Colon (tissue), 2 donors: Measurements from ENCODE around the gene KRTAP20-4.

Experiments used
- FAIRE-seq: peaks from 2 replicates; lab custom pipeline; 2012; peaks lifted over from hg19 to GRCh38; lab: Jason Lieb, UNC
- donor health status: control.
- donor health status: control.

Gene KRTAP20-4

GRCh38 chr21:30620522-30620921, at the start of gene KRTAP20-4:
Gene KRTAP20-4, plus strand, starts transcription at chr21:30620627.
- FAIRE-seq: no peak

- no peak for FAIRE-seq
Measured at GRCh38 chr21:30577766-30578165, 42.7 kb upstream of the KRTAP20-4 start.

GRCh38 chr21:30579346-30579745, 41.1 kb upstream of the KRTAP20-4 start:
- no peak for FAIRE-seq

GRCh38 chr21:30580132-30580531, 40.3 kb upstream of the KRTAP20-4 start:
- FAIRE-seq: no peak

GRCh38 chr21:30582870-30583269, 37.6 kb upstream of the KRTAP20-4 start:
- no peak for FAIRE-seq

- no peak for FAIRE-seq
Measured at GRCh38 chr21:30590297-30590696, 30.1 kb upstream of the KRTAP20-4 start, which contains the start of gene KRTAP22-2. Gene KRTAP22-2, minus strand, starts transcription at chr21:30590397.

GRCh38 chr21:30592140-30592539, 28.3 kb upstream of the KRTAP20-4 start, which contains the start of gene KRTAP6-3:
Gene KRTAP6-3, plus strand, starts transcription at chr21:30592440. Its CDS starts 6 bp downstream, at chr21:30592446.
- no peak for FAIRE-seq

GRCh38 chr21:30598802-30599201, 21.6 kb upstream of the KRTAP20-4 start, which contains the start of gene KRTAP6-2:
Gene KRTAP6-2, minus strand, starts transcription at chr21:30598902. Its CDS starts 28 bp downstream, at chr21:30598874.
- FAIRE-seq: no peak

- FAIRE-seq: no peak
Measured at GRCh38 chr21:30600787-30601186, 19.6 kb upstream of the KRTAP20-4 start, which contains the start of gene KRTAP22-1. Gene KRTAP22-1, plus strand, starts transcription at chr21:30601087.

GRCh38 chr21:30605968-30606367, 14.5 kb upstream of the KRTAP20-4 start:
- no peak for FAIRE-seq

GRCh38 chr21:30612132-30612531, 8.3 kb upstream of the KRTAP20-4 start:
- no peak for FAIRE-seq

- FAIRE-seq: no peak
Measured at GRCh38 chr21:30613836-30614235, 6.6 kb upstream of the KRTAP20-4 start, which contains the start of gene KRTAP6-1. Gene KRTAP6-1, minus strand, starts transcription at chr21:30613930. Its CDS starts 26 bp downstream, at chr21:30613904.

- FAIRE-seq: no peak
Measured at GRCh38 chr21:30615199-30615598, 5.2 kb upstream of the KRTAP20-4 start.

GRCh38 chr21:30616125-30616524, 4.3 kb upstream of the KRTAP20-4 start, which contains the start of gene KRTAP20-1:
Gene KRTAP20-1, plus strand, starts transcription at chr21:30616425. Its CDS starts 30 bp downstream, at chr21:30616455.
- no peak for FAIRE-seq

- no peak for FAIRE-seq
Measured at GRCh38 chr21:30620080-30620479, 347 bp upstream of the KRTAP20-4 start.

GRCh38 chr21:30623362-30623761, 2.9 kb downstream of the KRTAP20-4 start:
- FAIRE-seq: no peak

GRCh38 chr21:30625449-30626165, 5.2 kb downstream of the KRTAP20-4 start:
- FAIRE-seq: no peak

GRCh38 chr21:30628109-30628508, 7.7 kb downstream of the KRTAP20-4 start:
- no peak for FAIRE-seq

- FAIRE-seq: no peak
Measured at GRCh38 chr21:30629200-30629599, 8.8 kb downstream of the KRTAP20-4 start.

GRCh38 chr21:30634906-30635305, 14.5 kb downstream of the KRTAP20-4 start, which contains the start of gene KRTAP20-2:
Gene KRTAP20-2, plus strand, starts transcription at chr21:30635206. Its CDS starts 58 bp downstream, at chr21:30635264.
- no peak for FAIRE-seq

GRCh38 chr21:30638686-30639085, 18.3 kb downstream of the KRTAP20-4 start:
- FAIRE-seq: no peak

GRCh38 chr21:30642564-30642963, 22.1 kb downstream of the KRTAP20-4 start, which contains the start of gene KRTAP20-3:
Gene KRTAP20-3, plus strand, starts transcription at chr21:30642864.
- FAIRE-seq: no peak

GRCh38 chr21:30646904-30647414, 26.5 kb downstream of the KRTAP20-4 start:
- no peak for FAIRE-seq
